HG03039 (cell line): ENCODE data around the gene MN1.

Source experiments
- ATAC-seq: cut with Tn5 transposase; IDR thresholded peaks from one replicate; pipeline ENCODE4 v1.9.1; 2021; ENCODE audit warnings: mild to moderate bottlenecking, moderate library complexity; ENCODE audit not compliant: unreplicated experiment

MN1 gene

GRCh38 chr22:27719535-27720227 is 81.9 kb downstream of the MN1 start:
- ATAC-seq: no peak

- no peak for ATAC-seq
Measured at GRCh38 chr22:27719036-27719347, 82.6 kb downstream of the MN1 start.

- no peak for ATAC-seq
Measured at GRCh38 chr22:27718186-27719035, 83.1 kb downstream of the MN1 start.

GRCh38 chr22:27717094-27717493 is 84.5 kb downstream of the MN1 start:
- no peak for ATAC-seq

GRCh38 chr22:27716074-27716473 is 85.5 kb downstream of the MN1 start:
- ATAC-seq: no peak

GRCh38 chr22:27715106-27715505 is 86.5 kb downstream of the MN1 start:
- no peak for ATAC-seq

- no peak for ATAC-seq
Measured at GRCh38 chr22:27714068-27714467, 87.5 kb downstream of the MN1 start.

- ATAC-seq: no peak
Measured at GRCh38 chr22:27713461-27713860, 88.1 kb downstream of the MN1 start.

- no peak for ATAC-seq
Measured at GRCh38 chr22:27711756-27712155, 89.8 kb downstream of the MN1 start.

- ATAC-seq: no peak
Measured at GRCh38 chr22:27711012-27711411, 90.5 kb downstream of the MN1 start.

GRCh38 chr22:27709919-27710675 is 91.5 kb downstream of the MN1 start:
- ATAC-seq: no peak

- no peak for ATAC-seq
Measured at GRCh38 chr22:27706489-27706888, 95.1 kb downstream of the MN1 start.

- ATAC-seq: no peak
Measured at GRCh38 chr22:27705408-27706080, 96.0 kb downstream of the MN1 start.

- no peak for ATAC-seq
Measured at GRCh38 chr22:27704581-27704980, 97.0 kb downstream of the MN1 start.

GRCh38 chr22:27699383-27700019 is 102.1 kb downstream of the MN1 start:
- no peak for ATAC-seq

GRCh38 chr22:27698813-27699212 is 102.7 kb downstream of the MN1 start:
- ATAC-seq: no peak
